H9 (cell line): ENCODE measurements around the gene DUSP28. TPM values are rescaled to one million over a fixed set of nuclear protein-coding genes. Genes with fewer than 3 reads are reported as not detected.

Experiments used
- DNase-seq: peaks from one replicate; pipeline ENCODE4 v3.0.0-alpha.2; 2017
- H2AFZ ChIP-seq: one replicate; pipeline ENCODE4 v1.6.1; 2013; ENCODE audit warnings: mild to moderate bottlenecking, low read length, control low read depth, moderate library complexity
- H2AK5ac ChIP-seq: 2 replicates; pipeline ENCODE4 v1.6.1; 2013; ENCODE audit warnings: low read length, control low read depth, mixed read lengths; ENCODE audit not compliant: insufficient read length
- H2BK120ac ChIP-seq: one replicate; pipeline ENCODE4 v1.6.1; 2013; ENCODE audit warnings: low read depth, mild to moderate bottlenecking, low read length, control low read depth, inconsistent platforms; ENCODE audit not compliant: poor library complexity, severe bottlenecking
- H2BK12ac ChIP-seq: 2 replicates; pipeline ENCODE4 v1.6.1; 2013; ENCODE audit warnings: low read length, control low read depth, mixed read lengths, low read depth; ENCODE audit not compliant: insufficient read length
- H2BK15ac ChIP-seq: 2 replicates; pipeline ENCODE4 v1.6.1; 2013; ENCODE audit warnings: low read depth, low read length, control low read depth
- H2BK20ac ChIP-seq: one replicate; pipeline ENCODE4 v1.6.1; 2013; ENCODE audit warnings: low read depth, mild to moderate bottlenecking, low read length, control low read depth, inconsistent platforms; ENCODE audit not compliant: poor library complexity, severe bottlenecking
- H2BK5ac ChIP-seq: 2 replicates; pipeline ENCODE4 v1.6.1; 2013; ENCODE audit warnings: low read length, control low read depth, mixed read lengths; ENCODE audit not compliant: insufficient read length
- H3K14ac ChIP-seq: 2 replicates; pipeline ENCODE4 v1.6.1; 2013; ENCODE audit warnings: low read length, control low read depth; ENCODE audit not compliant: insufficient read depth
- H3K18ac ChIP-seq: 2 replicates; pipeline ENCODE4 v1.6.1; 2013; ENCODE audit warnings: low read depth, mild to moderate bottlenecking, mixed read lengths, low read length, control low read depth; ENCODE audit not compliant: insufficient read length
- H3K23ac ChIP-seq: 2 replicates; pipeline ENCODE4 v1.6.1; 2013; ENCODE audit warnings: low read length, control low read depth, mixed read lengths, low read depth; ENCODE audit not compliant: insufficient read length
- H3K23me2 ChIP-seq: 2 replicates; pipeline ENCODE4 v1.6.1; 2013; ENCODE audit warnings: low read depth, mild to moderate bottlenecking, mixed read lengths, low read length, control low read depth; ENCODE audit not compliant: insufficient read length, poor library complexity, severe bottlenecking
- H3K27ac ChIP-seq: 2 replicates; pipeline ENCODE4 v1.5.1; 2013; ENCODE audit warnings: low read length, control low read depth, mixed read lengths, low read depth; ENCODE audit not compliant: insufficient read length
- H3K27me3 ChIP-seq: 2 replicates; pipeline ENCODE4 v1.6.1; 2013; ENCODE audit warnings: low read length, control low read depth, inconsistent platforms; ENCODE audit not compliant: insufficient read depth
- H3K4ac ChIP-seq: 2 replicates; pipeline ENCODE4 v1.6.1; 2013; ENCODE audit warnings: low read depth, mild to moderate bottlenecking, control low read depth, inconsistent platforms, low read length, moderate library complexity
- H3K4me1 ChIP-seq: 2 replicates; pipeline ENCODE4 v1.6.1; 2013; ENCODE audit warnings: low read length, control low read depth, inconsistent platforms; ENCODE audit not compliant: insufficient read depth
- H3K4me2 ChIP-seq: 2 replicates; pipeline ENCODE4 v1.6.1; 2013; ENCODE audit warnings: low read length, control low read depth, mixed read lengths; ENCODE audit not compliant: insufficient read length, insufficient read depth
- H3K56ac ChIP-seq: 2 replicates; pipeline ENCODE4 v1.6.1; 2013; ENCODE audit warnings: low read depth, mild to moderate bottlenecking, mixed read lengths, low read length, control low read depth; ENCODE audit not compliant: insufficient read length
- H3K79me1 ChIP-seq: 2 replicates; pipeline ENCODE4 v1.6.1; 2013; ENCODE audit warnings: low read depth, mild to moderate bottlenecking, moderate library complexity, low read length, control low read depth, inconsistent platforms; ENCODE audit not compliant: insufficient read depth, poor library complexity, severe bottlenecking
- H3K79me2 ChIP-seq: 2 replicates; pipeline ENCODE4 v1.6.1; 2013; ENCODE audit warnings: low read length, control low read depth, inconsistent platforms; ENCODE audit not compliant: insufficient read depth
- H3K9ac ChIP-seq: 2 replicates; pipeline ENCODE4 v1.6.1; 2013; ENCODE audit warnings: low read length, control low read depth, mixed read lengths; ENCODE audit not compliant: insufficient read length; ENCODE audit errors: extremely low read depth
- H3K9me3 ChIP-seq: one replicate; pipeline ENCODE4 v1.6.1; 2013; ENCODE audit warnings: low read depth, low read length, inconsistent platforms; ENCODE audit not compliant: control insufficient read depth
- H3T11ph ChIP-seq: one replicate; pipeline ENCODE4 v1.6.1; 2013; ENCODE audit warnings: mild to moderate bottlenecking, low read length, control low read depth, inconsistent platforms
- H4K20me1 ChIP-seq: one replicate; pipeline ENCODE4 v1.6.1; 2013; ENCODE audit not compliant: control insufficient read depth, insufficient read length, insufficient read depth
- H4K5ac ChIP-seq: 2 replicates; pipeline ENCODE4 v1.6.1; 2013; ENCODE audit warnings: low read depth, mild to moderate bottlenecking, mixed read lengths, low read length, control low read depth; ENCODE audit not compliant: insufficient read length
- H4K8ac ChIP-seq: replicated peaks from 2 replicates; pipeline ENCODE4 v1.6.1; 2013; ENCODE audit warnings: low read length, control low read depth, mixed read lengths, low read depth; ENCODE audit not compliant: insufficient read length
- H4K91ac ChIP-seq: 2 replicates; pipeline ENCODE4 v1.6.1; 2013; ENCODE audit warnings: low read depth, mild to moderate bottlenecking, moderate library complexity, mixed read lengths, low read length, control low read depth; ENCODE audit not compliant: insufficient read length
- H3K27ac Mint-ChIP-seq, 3 experiments: 2 replicates in 2 of 3; 3 replicates in 1 of 3; pipeline ENCODE4 v1.8.0; 2020 to 2021; ENCODE audit warnings: mixed read lengths in 3 of 3, mild to moderate bottlenecking in 1 of 3, moderate library complexity in 1 of 3
- H3K27me3 Mint-ChIP-seq: 2 replicates; pipeline ENCODE4 v1.8.0; 2021; ENCODE audit warnings: low read depth, mild to moderate bottlenecking, moderate library complexity, mixed read lengths
- H3K36me3 Mint-ChIP-seq, 3 experiments: 2 replicates in 2 of 3; 3 replicates in 1 of 3; pipeline ENCODE4 v1.8.0; 2020 to 2021; ENCODE audit warnings: low read depth in 3 of 3, mixed read lengths in 3 of 3; ENCODE audit not compliant: insufficient read depth in 1 of 3
- H3K4me1 Mint-ChIP-seq, 2 experiments: 2 replicates each; pipeline ENCODE4 v1.8.0; 2020; ENCODE audit warnings: mixed read lengths in 2 of 2
- H3K4me3 Mint-ChIP-seq, 2 experiments: 2 replicates in 1 of 2; 3 replicates in 1 of 2; pipeline ENCODE4 v1.8.0; 2020 to 2021; ENCODE audit warnings: mild to moderate bottlenecking in 2 of 2, mixed read lengths in 2 of 2, moderate library complexity in 1 of 2
- H3K9me3 Mint-ChIP-seq, 2 experiments: 2 replicates in 1 of 2; 3 replicates in 1 of 2; pipeline ENCODE4 v1.8.0; 2020; ENCODE audit warnings: mild to moderate bottlenecking in 2 of 2, mixed read lengths in 2 of 2, moderate library complexity in 1 of 2
- WGBS: extraction: QIAGEN DNeasy Blood & Tissue Kit; methylation state at CpG from one replicate; pipeline ENCODE4 v1.1.7; 2013; ENCODE audit warnings: missing lambda C conversion rate, low lambda C conversion rate, mixed read lengths; ENCODE audit not compliant: insufficient read length; ENCODE audit errors: extremely low coverage; 5-methylcytosine and 5-hydroxymethylcytosine counted together
- total RNA-seq: library from RNA; stranded (reverse); gene quantifications from 2 replicates; pipeline ENCODE4 v1.2.1, GENCODE V29; 2021
- TF ChIP-seq, protein P1 (sequence below): fragments of 200-600 bp; sonication (generic); conservative IDR thresholded peaks from 3 replicates; pipeline ENCODE4 v1.8.0; 2021; ENCODE audit warnings: antibody characterized with exemption, mild to moderate bottlenecking

Gene DUSP28
- total RNA-seq, 1 experiment from 2014 or later = 1.6 TPM

- TF ChIP-seq, protein P1, sequence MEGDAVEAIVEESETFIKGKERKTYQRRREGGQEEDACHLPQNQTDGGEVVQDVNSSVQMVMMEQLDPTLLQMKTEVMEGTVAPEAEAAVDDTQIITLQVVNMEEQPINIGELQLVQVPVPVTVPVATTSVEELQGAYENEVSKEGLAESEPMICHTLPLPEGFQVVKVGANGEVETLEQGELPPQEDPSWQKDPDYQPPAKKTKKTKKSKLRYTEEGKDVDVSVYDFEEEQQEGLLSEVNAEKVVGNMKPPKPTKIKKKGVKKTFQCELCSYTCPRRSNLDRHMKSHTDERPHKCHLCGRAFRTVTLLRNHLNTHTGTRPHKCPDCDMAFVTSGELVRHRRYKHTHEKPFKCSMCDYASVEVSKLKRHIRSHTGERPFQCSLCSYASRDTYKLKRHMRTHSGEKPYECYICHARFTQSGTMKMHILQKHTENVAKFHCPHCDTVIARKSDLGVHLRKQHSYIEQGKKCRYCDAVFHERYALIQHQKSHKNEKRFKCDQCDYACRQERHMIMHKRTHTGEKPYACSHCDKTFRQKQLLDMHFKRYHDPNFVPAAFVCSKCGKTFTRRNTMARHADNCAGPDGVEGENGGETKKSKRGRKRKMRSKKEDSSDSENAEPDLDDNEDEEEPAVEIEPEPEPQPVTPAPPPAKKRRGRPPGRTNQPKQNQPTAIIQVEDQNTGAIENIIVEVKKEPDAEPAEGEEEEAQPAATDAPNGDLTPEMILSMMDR = peak; percentile 33; the same call in 2 of the 3 replicates
- Histone ChIP-seq H3K79me2 (no peaks in the 10 kb centered on the region), H2BK120ac (no peak overlapping the region), H4K8ac (no peak overlapping the region), H2AK5ac (no peak overlapping the region), H4K20me1 (peaks cover 4% of the 10 kb centered on the region), H3K14ac (no peak overlapping the region; the same call in 1 of the 2 replicates), H3K9ac (no peak overlapping the region), H3K9me3 (peaks cover 12% of the 10 kb centered on the region), H3K4ac (no peak overlapping the region), H2BK20ac (no peak overlapping the region), H3K56ac (no peak overlapping the region), H2BK12ac (no peak overlapping the region), H3K27ac (no peak overlapping the region), H3K27me3 (no peaks in the 10 kb centered on the region; the same call in 1 of the 2 replicates), H2BK5ac (no peak overlapping the region), H2AFZ (no peak overlapping the region), H4K5ac (no peak overlapping the region), H3K23me2 (no peaks in the 10 kb centered on the region), H3K18ac (no peak overlapping the region), H3K79me1 (no peaks in the 10 kb centered on the region), H3K23ac (no peak overlapping the region), H3K4me1 (peaks cover 2% of the 10 kb centered on the region; the same call in 1 of the 2 replicates), H4K91ac (no peak overlapping the region), H3K4me2 (peak overlapping the region; percentile 4), H3T11ph (no peak overlapping the region), H2BK15ac (no peak overlapping the region)
- peaks cover 0 to 3% of the 10 kb centered on the region in 2 experiments; a peak in 1 of 4 replicates for H3K4me1 Mint-ChIP-seq
- WGBS = no CpG with 5 or more reads among the region's 52 CpGs
- peak; percentile 64 for DNase-seq
- peak overlapping the region in 1 of 2 experiments; percentile 68; a peak in 4 of 5 replicates for H3K4me3 Mint-ChIP-seq
- peaks cover 29 to 39% of the 10 kb centered on the region in 2 experiments for H3K9me3 Mint-ChIP-seq
- peaks cover 17% of the 10 kb centered on the region for H3K27me3 Mint-ChIP-seq
- H3K36me3 Mint-ChIP-seq = peaks cover 31 to 37% (median 35%) of the 10 kb centered on the region in 3 experiments
- no peak overlapping the region for H3K27ac Mint-ChIP-seq
Observed at GRCh38 chr2:240520130-240520973, 39.8 kb upstream of the DUSP28 start.
